Activated CD4-positive, alpha-beta T cell treated with anti-CD3 and anti-CD28 coated beads for 36 hours (primary cell): ENCODE measurements around the gene PNMA8C. TPM values are rescaled to one million over a fixed set of nuclear protein-coding genes. Genes with fewer than 3 reads are reported as not detected.
"Not testable (repeated sequence)": the region's sequence is repeated elsewhere in the genome, so short reads cannot be mapped to it uniquely, and the experiment has no call there.

ENCODE experiments used
- ATAC-seq: fragments of 200-7000 bp; cut with Tn5 transposase; one replicate; pipeline ENCODE4 v1.10.0; 2021; ENCODE audit warnings: mild to moderate bottlenecking, moderate library complexity
- CTCF ChIA-PET: fragments of 350-600 bp; sonication (Branson Sonifier 250); formaldehyde crosslinking; loops from one replicate; lab custom pipeline; 2021; ENCODE audit warnings: antibody characterized with exemption; lab: Charles Lee
- POLR2A ChIA-PET: fragments of 350-600 bp; sonication (Branson Sonifier 250); formaldehyde crosslinking; loops from one replicate; lab custom pipeline; 2021; ENCODE audit warnings: antibody characterized with exemption, inconsistent platforms; lab: Charles Lee
- DNase-seq: peaks from one replicate; pipeline ENCODE4 v3.0.0-alpha.2; 2020
- H3K27ac Mint-ChIP-seq: one replicate; pipeline ENCODE4 v1.8.0; 2021; ENCODE audit warnings: mixed read lengths
- H3K27me3 Mint-ChIP-seq: one replicate; pipeline ENCODE4 v1.8.0; 2021; ENCODE audit warnings: mixed read lengths
- H3K36me3 Mint-ChIP-seq: one replicate; pipeline ENCODE4 v1.8.0; 2021; ENCODE audit warnings: low read depth, mixed read lengths
- H3K4me1 Mint-ChIP-seq: one replicate; pipeline ENCODE4 v1.8.0; 2021; ENCODE audit warnings: mixed read lengths
- H3K4me3 Mint-ChIP-seq: one replicate; pipeline ENCODE4 v1.8.0; 2021; ENCODE audit warnings: mild to moderate bottlenecking, moderate library complexity, mixed read lengths
- H3K9me3 Mint-ChIP-seq: one replicate; pipeline ENCODE4 v1.8.0; 2021; ENCODE audit warnings: low read depth, mixed read lengths
- intact Hi-C, 2 experiments: fragments of 100-400 bp; cut with DNase I in 1 of 2; cut with micrococcal nuclease in 1 of 2; formaldehyde crosslinking; loops; one replicate each; pipeline versions ENCODE4 v1.14.2 to v1.15.1; 2022 to 2024; cut with DNase I, micrococcal nuclease
- total RNA-seq, 2 experiments: library from RNA; stranded (reverse); gene quantifications; one replicate each; pipeline ENCODE4 v1.2.3, GENCODE V29; 2021

Gene PNMA8C
- total RNA-seq, 2 experiments from 2014 or later = not detected

DNA sequence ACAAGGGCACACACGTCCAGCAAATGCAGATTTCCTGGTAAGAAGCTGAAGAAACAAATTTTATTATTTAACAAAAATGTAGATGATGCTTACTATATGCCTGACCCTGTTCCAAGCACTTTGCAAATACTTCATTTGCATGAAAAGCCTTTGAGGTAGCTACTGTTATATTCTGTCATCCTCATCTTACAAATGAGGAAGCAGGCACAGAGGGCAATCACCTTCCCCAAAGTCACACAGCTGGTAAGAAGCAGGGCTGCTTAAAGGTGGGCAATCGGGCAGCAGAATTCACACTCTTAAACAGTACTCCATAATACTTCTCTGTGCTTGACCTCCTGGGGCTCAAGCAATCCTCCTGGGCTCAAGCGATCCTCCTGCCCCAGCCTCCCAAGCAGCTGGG, 18.3 kb upstream of the PNMA8C start:
- intact Hi-C loops = no loop called here
- ChIA-PET POLR2A (no interaction called here), CTCF (no interaction called here)
- H3K27me3 Mint-ChIP-seq = peaks cover 14% of the 10 kb centered on the region
- H3K4me3 Mint-ChIP-seq = no peak overlapping the region
- no peak for ATAC-seq
- H3K27ac Mint-ChIP-seq = no peak overlapping the region
- no peaks in the 10 kb centered on the region for H3K4me1 Mint-ChIP-seq
- H3K9me3 Mint-ChIP-seq = peaks cover 8% of the 10 kb centered on the region
- DNase-seq = no peak
- peaks cover 3% of the 10 kb centered on the region for H3K36me3 Mint-ChIP-seq

DNA sequence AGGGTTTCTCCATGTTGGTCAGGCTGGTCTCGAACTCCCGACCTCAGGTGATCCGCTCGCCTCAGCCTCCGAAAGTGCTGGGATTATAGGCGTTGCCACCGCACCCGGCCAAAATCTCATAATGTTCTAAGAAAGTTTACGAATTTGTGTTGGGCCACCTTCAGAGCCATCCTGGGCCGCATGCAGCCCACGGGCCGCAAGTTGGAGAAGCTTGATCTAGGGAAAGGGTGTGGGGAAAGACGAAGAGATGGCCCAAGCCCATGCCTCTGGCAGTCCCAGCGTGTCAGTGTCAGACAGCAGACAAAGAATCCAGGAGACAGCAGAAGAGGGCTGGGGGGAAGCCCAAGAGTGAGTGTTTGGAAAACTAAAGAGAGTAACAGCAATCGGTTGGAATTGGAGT, 17.3 kb upstream of the PNMA8C start:
- intact Hi-C loops = no loop called here
- DNase-seq = no peak
- Mint-ChIP-seq H3K27ac (no peak overlapping the region), H3K9me3 (peaks cover 8% of the 10 kb centered on the region), H3K4me3 (no peak overlapping the region), H3K27me3 (peaks cover 14% of the 10 kb centered on the region), H3K36me3 (peaks cover 3% of the 10 kb centered on the region), H3K4me1 (no peaks in the 10 kb centered on the region)
- no peak for ATAC-seq
- CTCF ChIA-PET = interaction anchor here (0.6 kb wide), 2 partner anchors 44 to 78 kb away, joined by 3 read pairs; no protein-coding TSS in a partner anchor
- POLR2A ChIA-PET = no interaction called here

DNA sequence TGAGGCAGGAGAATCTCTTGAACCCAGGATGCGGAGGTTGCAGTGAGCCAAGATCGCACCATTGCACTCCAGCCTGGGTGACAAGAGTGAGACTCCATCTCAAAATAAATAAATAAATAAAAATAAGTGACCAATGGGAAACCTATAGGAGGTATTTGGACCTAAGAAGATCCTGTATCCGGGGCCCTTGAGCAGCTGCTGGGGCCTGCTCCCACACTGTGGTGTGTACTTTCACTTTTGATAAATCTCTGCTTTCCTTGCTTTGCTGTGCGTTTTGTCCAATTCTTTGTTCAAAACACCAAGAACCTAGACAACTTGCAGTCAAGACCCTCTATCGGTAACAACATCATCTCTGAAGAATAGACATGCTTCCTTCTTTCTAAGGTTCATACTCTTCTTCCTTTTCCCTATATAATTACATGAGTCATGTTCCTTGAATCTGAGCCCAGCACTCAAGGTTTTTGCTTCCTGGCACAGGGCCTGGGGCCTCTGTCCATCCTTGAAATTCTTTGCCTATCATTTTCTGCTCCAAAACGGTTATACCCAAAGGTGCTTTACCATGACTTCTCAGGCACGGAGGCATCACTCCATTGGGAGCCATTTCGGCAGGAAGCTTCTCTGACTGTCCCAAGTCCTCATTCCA, 14.2 kb upstream of the PNMA8C start:
- ATAC-seq (no peak), DNase-seq (no peak)
- no peaks in the 10 kb centered on the region for H3K4me1 Mint-ChIP-seq
- no peak overlapping the region for H3K4me3 Mint-ChIP-seq
- H3K27ac Mint-ChIP-seq = no peak overlapping the region
- no peaks in the 10 kb centered on the region for H3K36me3 Mint-ChIP-seq
- ChIA-PET CTCF (no interaction called here), POLR2A (no interaction called here)
- H3K27me3 Mint-ChIP-seq = peaks cover 8% of the 10 kb centered on the region
- H3K9me3 Mint-ChIP-seq = no peaks in the 10 kb centered on the region
- intact Hi-C loops = no loop called here

DNA sequence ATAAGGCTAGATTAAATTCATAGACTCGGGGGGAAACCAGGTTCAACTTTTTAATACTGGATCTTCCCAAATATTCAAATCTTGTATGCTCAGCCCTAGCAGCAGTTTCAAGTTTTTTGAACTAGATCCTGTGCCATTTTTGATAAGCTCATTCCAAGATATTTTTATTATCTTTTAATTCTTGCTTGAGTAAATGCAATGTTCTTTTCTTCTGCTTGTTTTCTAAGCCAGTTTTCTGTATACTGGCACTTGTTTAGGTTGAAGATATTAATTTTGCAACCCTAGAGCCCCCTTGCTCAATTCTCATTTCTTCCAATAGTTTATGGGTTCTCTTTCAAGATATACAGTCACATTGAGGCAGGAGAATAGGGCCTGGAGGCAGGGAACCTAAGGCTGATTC, 13.1 kb upstream of the PNMA8C start:
- CTCF ChIA-PET = no interaction called here
- H3K9me3 Mint-ChIP-seq = no peaks in the 10 kb centered on the region
- H3K4me3 Mint-ChIP-seq = no peak overlapping the region
- H3K27me3 Mint-ChIP-seq = peaks cover 8% of the 10 kb centered on the region
- no peak for DNase-seq
- H3K36me3 Mint-ChIP-seq = no peaks in the 10 kb centered on the region
- POLR2A ChIA-PET = no interaction called here
- intact Hi-C loops = no loop called here
- ATAC-seq = no peak
- H3K27ac Mint-ChIP-seq = no peak overlapping the region
- H3K4me1 Mint-ChIP-seq = no peaks in the 10 kb centered on the region

DNA sequence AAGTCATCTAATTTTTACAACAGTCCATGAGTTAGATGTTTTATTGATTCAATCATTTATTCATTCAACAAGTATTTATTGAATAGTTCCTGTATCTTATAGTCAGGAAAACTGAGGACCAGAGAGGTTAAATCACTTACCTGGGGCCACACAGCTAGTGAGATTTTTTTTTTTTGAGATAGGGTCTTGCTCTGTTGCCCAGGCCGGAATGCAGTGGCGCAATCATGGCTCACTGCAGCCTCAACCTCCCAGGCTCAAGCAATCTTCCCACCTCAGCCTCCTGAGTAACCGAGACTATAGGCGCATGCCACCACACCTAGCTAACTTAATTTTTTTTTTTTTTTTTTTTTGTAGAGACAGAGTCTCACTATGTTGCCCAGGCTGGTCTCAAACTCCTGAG, 7.0 kb upstream of the PNMA8C start:
- ATAC-seq, DNase-seq, H3K4me3 Mint-ChIP-seq, H3K27ac Mint-ChIP-seq, POLR2A ChIA-PET, intact Hi-C loops, H3K4me1 Mint-ChIP-seq, H3K36me3 Mint-ChIP-seq, H3K9me3 Mint-ChIP-seq: not testable (repeated sequence)
- CTCF ChIA-PET = interaction anchor here (0.6 kb wide), 1 partner anchor 286 kb away, joined by 3 read pairs; no protein-coding TSS in a partner anchor
- H3K27me3 Mint-ChIP-seq = peaks cover 29% of the 10 kb centered on the region

DNA sequence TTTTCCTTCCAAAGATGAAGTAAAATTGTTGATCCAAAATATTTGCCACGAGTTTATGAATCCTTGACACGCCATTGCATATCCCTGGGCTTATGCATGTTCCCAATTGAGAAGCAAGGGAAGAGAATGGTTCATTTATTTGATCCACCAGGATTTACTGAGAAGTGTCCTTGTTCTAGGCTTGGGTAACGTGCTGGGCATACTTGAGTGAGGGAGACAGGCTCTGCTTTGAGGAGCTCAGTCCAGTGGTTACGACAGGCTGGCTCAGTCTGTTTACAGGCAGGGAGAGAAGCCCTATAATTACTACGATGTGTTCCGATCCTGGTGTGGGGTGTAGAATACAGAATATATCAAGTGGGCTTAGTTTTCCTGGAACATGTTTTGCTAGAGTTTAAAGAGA, 6.3 kb upstream of the PNMA8C start:
- intact Hi-C loops = no loop called here
- Mint-ChIP-seq H3K9me3 (no peaks in the 10 kb centered on the region), H3K36me3 (no peaks in the 10 kb centered on the region), H3K4me3 (no peak overlapping the region), H3K4me1 (no peaks in the 10 kb centered on the region), H3K27ac (no peak overlapping the region), H3K27me3 (peaks cover 34% of the 10 kb centered on the region)
- ChIA-PET CTCF (interaction anchor here (0.7 kb wide), 1 partner anchor 94 kb away, joined by 3 read pairs; no protein-coding TSS in a partner anchor), POLR2A (no interaction called here)
- DNase-seq (no peak), ATAC-seq (no peak)

DNA sequence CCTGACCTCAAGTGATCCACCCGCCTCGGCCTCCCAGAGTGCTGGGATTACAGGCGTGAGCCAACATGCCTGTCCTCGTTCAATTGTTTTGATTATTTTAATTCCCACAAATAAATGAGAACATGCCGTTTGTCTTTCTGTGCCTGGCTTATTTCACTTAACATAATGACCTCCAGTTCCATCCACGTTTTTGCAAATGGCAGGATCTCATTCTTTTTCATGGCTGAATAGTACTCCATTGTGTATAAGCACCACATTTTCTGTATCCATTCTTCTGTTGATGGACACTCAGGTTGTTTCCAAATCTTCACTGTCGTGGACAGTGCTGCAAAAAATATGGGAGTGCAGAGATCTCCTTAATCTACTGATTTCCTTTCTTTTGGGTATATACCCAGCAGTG, 4.7 kb upstream of the PNMA8C start:
- H3K27me3 Mint-ChIP-seq = peaks cover 49% of the 10 kb centered on the region
- CTCF ChIA-PET, H3K4me3 Mint-ChIP-seq, DNase-seq, H3K4me1 Mint-ChIP-seq, intact Hi-C loops, POLR2A ChIA-PET, ATAC-seq, H3K36me3 Mint-ChIP-seq, H3K9me3 Mint-ChIP-seq, H3K27ac Mint-ChIP-seq: not testable (repeated sequence)

DNA sequence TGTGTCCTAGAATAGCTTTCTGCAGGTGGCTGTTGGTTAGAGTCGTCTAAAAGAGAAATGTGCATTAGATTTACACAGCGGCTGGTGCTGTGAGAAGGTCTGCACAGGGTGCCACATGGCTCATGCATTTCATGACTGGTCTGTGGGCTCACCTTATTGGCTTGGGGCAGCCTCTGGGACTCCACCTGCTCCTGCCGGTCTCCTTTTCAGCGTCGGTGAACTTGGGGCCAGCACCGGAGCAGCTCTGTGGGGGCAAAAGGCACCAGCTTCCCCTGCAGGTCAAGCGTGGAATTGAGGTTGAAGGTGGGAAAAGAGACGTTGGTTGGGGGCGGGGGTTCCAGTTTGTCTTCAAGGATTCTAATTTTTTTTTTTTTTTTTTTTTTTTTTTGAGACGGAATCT, 3.1 kb upstream of the PNMA8C start:
- Mint-ChIP-seq H3K9me3 (no peaks in the 10 kb centered on the region), H3K4me3 (no peak overlapping the region), H3K4me1 (peaks cover 19% of the 10 kb centered on the region), H3K27ac (no peak overlapping the region), H3K27me3 (peaks cover 62% of the 10 kb centered on the region), H3K36me3 (no peaks in the 10 kb centered on the region)
- ChIA-PET CTCF (interaction anchor here (0.6 to 1.0 kb wide), 4 partner anchors 13 to 46 kb away, joined by 3 read pairs; no protein-coding TSS in a partner anchor), POLR2A (no interaction called here)
- ATAC-seq (no peak), DNase-seq (peak; percentile 24)
- intact Hi-C loops = no loop called here

DNA sequence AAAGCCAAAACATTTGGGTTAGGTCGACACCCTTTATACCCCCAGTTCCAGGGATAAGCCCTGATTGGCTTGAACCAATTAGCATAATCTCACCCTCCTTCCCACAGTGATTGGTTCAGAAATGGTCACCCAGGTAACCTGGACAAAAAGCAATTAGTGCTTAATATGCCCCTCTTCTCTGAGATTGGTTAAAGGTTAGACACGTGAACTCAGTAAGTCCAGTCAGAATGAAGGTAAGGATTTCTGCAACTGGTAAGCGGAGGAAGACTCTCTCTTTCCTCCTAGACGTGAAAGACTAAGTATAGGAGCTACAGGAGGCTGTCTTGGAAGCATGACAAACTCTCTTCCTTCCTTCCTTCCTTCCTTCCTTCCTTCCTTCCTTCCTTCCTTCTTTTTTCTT, 1.3 kb upstream of the PNMA8C start:
- Mint-ChIP-seq H3K4me1 (peaks cover 27% of the 10 kb centered on the region), H3K9me3 (no peaks in the 10 kb centered on the region), H3K27ac (no peak overlapping the region), H3K36me3 (no peaks in the 10 kb centered on the region), H3K27me3 (peaks cover 69% of the 10 kb centered on the region), H3K4me3 (no peak overlapping the region)
- POLR2A ChIA-PET = no interaction called here
- no peak for ATAC-seq
- no peak for DNase-seq
- intact Hi-C loops = no loop called here
- CTCF ChIA-PET = interaction anchor here (0.6 kb wide), 2 partner anchors 57 to 65 kb away, joined by 3 read pairs; no protein-coding TSS in a partner anchor

DNA sequence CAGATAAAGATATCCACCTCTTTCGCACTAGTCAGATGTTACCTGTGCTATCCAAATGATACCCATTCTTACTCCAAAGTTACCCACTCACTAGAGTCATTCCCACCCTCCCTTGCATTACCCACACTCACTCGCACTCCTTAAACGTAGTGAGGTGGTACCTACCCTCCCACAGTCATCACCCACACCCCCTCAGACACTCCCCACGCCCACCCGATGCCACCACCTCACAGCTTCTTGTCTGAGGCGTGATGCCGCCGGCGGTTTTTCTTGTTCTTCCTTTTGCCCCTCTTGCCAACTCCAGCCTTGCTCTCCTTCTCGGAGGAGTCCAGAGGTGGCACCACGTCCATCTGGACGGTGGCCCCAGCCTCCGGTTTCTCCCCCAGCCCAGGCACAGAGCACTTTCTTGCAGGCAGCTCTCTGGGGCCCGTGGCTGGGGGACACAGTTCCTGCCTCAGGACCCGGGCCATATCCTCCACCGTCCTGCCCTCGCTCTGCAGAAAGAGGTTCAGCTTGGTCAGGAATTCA, 1.2 kb downstream of the PNMA8C start:
- Mint-ChIP-seq H3K4me1 (peaks cover 27% of the 10 kb centered on the region), H3K9me3 (no peaks in the 10 kb centered on the region), H3K27me3 (peaks cover 75% of the 10 kb centered on the region), H3K27ac (no peak overlapping the region), H3K4me3 (no peak overlapping the region), H3K36me3 (no peaks in the 10 kb centered on the region)
- ChIA-PET POLR2A (interaction anchor here (0.6 kb wide), 1 partner anchor 78 kb away, joined by 7 read pairs; no protein-coding TSS in a partner anchor), CTCF (interaction anchor here (0.6 to 1.2 kb wide), 2 partner anchors 33 to 315 kb away, joined by 3 read pairs; no protein-coding TSS in a partner anchor)
- DNase-seq (no peak), ATAC-seq (no peak)
- intact Hi-C loops = loop anchor here in 1 of 2 experiments (2.0 kb wide), 2 partner anchors 39 to 313 kb away; no protein-coding TSS in a partner anchor

DNA sequence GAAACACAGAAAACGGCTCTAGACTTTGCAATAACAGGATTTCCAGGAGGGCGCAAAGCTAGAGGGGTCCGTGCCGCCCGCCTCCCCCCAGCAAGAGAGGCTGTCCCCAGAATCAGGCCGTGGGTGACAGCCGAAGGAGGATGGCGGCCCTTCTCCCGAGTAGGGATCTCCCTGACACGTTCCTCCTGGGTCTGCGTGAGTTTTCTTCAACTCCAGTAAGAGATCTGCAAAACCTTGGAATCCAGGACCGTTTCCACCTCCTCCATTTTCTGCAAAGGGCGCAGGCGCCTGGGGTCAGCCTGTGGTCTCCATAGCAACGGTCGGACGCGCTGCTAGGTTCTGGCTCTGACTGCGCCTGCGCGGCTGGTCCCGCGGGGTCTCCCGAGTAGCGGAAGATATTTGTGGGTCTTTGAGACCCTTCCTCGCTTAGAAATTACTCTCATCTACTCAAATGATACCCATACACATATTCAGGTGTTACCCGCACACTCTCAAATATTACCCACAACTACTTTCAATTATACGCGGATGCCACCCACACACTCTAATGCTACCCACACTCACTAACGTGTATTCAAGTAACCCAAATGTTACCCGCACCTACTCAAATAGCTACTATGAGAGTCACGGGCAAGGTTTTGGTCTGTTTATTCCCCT, 2.1 kb downstream of the PNMA8C start:
- intact Hi-C loops = loop anchor here in 1 of 2 experiments (2.0 kb wide), 2 partner anchors 40 to 312 kb away; no protein-coding TSS in a partner anchor
- ChIA-PET CTCF (interaction anchor here (0.6 to 1.2 kb wide), 4 partner anchors 32 to 1620 kb away, joined by 3 read pairs; no protein-coding TSS in a partner anchor), POLR2A (interaction anchor here (0.6 kb wide), 1 partner anchor 77 kb away, joined by 7 read pairs; no protein-coding TSS in a partner anchor)
- H3K4me1 Mint-ChIP-seq = peaks cover 27% of the 10 kb centered on the region
- peaks cover 73% of the 10 kb centered on the region for H3K27me3 Mint-ChIP-seq
- no peaks in the 10 kb centered on the region for H3K36me3 Mint-ChIP-seq
- peak; percentile 76 for DNase-seq
- ATAC-seq = peak; percentile 79
- H3K27ac Mint-ChIP-seq = no peak overlapping the region
- peak overlapping the region; percentile 57 for H3K4me3 Mint-ChIP-seq
- H3K9me3 Mint-ChIP-seq = no peaks in the 10 kb centered on the region
